ENCODE results near the gene TBX20. TPM values are rescaled to one million over a fixed set of nuclear protein-coding genes. Genes with fewer than 3 reads are reported as not detected.

TBX20 gene
- total RNA-seq, 6 experiments from 2014 or later = 0.40 to 1.4 (median 0.94) TPM

DNA sequence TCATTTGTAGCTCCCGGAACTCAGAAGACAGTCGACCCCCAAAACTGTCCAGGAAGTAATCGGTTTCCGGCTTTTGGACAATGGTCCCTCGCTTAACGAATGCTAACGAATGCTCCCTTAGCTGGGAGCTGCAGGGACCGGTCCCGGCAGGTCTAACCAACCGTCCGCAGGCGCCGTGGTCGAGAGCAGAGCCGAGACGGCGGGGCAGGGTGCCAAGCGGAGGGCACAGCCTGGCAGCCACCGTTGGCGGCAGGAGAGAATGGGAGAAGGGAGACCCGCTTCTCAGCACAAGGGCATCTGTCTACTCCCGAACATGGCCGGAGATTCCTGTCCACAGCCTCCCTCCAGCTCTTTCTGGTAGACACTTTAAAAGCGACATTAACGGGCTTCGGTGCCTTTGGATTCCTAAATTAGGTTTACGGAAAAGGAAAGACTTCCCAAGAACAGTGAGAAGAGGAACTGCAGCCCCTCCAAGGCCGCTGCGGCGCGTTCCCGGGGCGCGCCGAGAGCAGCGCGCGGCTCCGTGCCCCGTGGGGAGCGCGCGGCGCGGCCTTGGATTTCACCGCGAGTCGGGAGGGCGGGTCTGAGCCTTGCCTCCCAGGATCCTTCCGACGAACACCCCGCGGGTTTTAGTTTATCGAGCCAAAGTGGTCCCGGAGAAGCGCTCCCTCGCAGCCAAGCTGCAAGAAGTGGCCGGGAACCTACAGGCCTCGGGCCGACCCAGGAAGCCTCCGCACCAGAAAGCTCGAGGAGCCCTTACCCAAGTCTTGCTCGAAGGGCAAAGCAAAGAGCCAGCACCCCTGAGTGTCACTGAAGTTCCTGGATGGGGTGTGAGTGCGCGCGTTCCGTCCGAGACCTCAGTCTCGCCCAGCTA lies 3.6 kb upstream of the TBX20 start:
- ATAC-seq (no peak), DNase-seq (no peak)
- 11% methylated on average over 43 of the region's 69 CpGs for WGBS (ENCODE audit: insufficient coverage, low coverage, low lambda C conversion rate, missing lambda C conversion rate)
- no peaks in the 10 kb centered on the region for H3K36me3 ChIP-seq
- no peaks in the 10 kb centered on the region for H3K9me3 ChIP-seq
- no peak overlapping the region for H3K4me3 ChIP-seq
- peaks cover 8 to 43% of the 10 kb centered on the region in 2 donors for H3K27me3 ChIP-seq
- intact Hi-C loops (cut with DNase I) = no loop called here
- TF ChIP-seq, protein P1, sequence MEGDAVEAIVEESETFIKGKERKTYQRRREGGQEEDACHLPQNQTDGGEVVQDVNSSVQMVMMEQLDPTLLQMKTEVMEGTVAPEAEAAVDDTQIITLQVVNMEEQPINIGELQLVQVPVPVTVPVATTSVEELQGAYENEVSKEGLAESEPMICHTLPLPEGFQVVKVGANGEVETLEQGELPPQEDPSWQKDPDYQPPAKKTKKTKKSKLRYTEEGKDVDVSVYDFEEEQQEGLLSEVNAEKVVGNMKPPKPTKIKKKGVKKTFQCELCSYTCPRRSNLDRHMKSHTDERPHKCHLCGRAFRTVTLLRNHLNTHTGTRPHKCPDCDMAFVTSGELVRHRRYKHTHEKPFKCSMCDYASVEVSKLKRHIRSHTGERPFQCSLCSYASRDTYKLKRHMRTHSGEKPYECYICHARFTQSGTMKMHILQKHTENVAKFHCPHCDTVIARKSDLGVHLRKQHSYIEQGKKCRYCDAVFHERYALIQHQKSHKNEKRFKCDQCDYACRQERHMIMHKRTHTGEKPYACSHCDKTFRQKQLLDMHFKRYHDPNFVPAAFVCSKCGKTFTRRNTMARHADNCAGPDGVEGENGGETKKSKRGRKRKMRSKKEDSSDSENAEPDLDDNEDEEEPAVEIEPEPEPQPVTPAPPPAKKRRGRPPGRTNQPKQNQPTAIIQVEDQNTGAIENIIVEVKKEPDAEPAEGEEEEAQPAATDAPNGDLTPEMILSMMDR (IDR thresholded peaks at IDR 0.05) = no peak
- no peak for TF ChIP-seq POLR2A (IDR thresholded peaks at IDR 0.05)
- peaks cover 0 to 16% (median 0%) of the 10 kb centered on the region in 4 donors for H3K4me1 ChIP-seq
- H3K27ac ChIP-seq = no peak overlapping the region

DNA sequence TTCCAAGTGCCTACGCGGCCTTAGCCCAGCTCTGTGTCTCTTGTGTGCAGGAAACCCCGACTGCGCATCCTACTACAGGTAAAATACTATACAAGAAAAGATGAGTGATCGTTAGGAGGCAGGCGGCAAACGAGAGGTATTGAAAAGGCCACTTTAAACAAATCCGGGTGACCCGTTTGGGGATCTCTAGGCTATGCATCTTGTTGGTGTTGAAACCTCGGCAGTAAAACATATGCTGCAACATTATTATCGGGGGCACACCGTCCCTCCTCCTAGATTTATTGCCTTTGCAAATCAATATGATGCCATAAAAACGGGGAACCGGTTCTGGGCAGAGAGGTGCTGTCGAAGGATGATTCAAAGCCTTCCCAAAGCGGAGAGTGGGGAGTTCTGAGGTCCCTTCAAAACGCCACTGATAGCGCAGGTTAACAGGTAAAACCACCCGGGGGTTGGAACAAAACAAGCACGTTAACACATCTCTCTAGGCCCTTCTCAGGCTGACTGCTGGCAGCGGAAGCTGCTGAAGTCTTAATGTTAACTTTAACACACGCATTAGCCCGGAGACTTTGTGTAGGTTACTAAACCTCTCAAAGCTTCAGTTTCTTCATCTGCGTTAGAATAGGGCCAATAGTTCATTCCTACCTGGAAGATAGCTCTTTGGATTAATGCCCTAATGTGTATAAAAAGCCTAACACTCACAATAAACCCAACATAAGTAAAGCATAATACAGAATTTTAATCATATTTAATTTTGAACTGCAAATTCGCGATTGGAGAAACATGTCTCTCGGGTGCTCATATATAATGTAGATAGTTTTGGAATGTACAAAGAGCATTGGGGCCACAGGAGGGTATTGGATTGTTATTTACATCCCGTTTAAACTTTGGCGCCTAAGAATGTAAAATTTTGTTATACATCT lies 2.6 kb upstream of the TBX20 start:
- TF ChIP-seq, protein P1 (IDR thresholded peaks at IDR 0.05) = no peak
- no peak for TF ChIP-seq POLR2A (IDR thresholded peaks at IDR 0.05)
- no peak overlapping the region for H3K4me3 ChIP-seq
- no peaks in the 10 kb centered on the region for H3K36me3 ChIP-seq
- no peak overlapping the region for H3K27ac ChIP-seq
- peaks cover 8 to 40% of the 10 kb centered on the region in 2 donors for H3K27me3 ChIP-seq
- no peaks in the 10 kb centered on the region for H3K9me3 ChIP-seq
- intact Hi-C loops (cut with DNase I) = no loop called here
- 14% methylated on average over 28 of the region's 29 CpGs for WGBS (ENCODE audit: insufficient coverage, low coverage, low lambda C conversion rate, missing lambda C conversion rate)
- DNase-seq (no peak), ATAC-seq (no peak)
- peaks cover 0 to 16% (median 0%) of the 10 kb centered on the region in 4 donors for H3K4me1 ChIP-seq

DNA sequence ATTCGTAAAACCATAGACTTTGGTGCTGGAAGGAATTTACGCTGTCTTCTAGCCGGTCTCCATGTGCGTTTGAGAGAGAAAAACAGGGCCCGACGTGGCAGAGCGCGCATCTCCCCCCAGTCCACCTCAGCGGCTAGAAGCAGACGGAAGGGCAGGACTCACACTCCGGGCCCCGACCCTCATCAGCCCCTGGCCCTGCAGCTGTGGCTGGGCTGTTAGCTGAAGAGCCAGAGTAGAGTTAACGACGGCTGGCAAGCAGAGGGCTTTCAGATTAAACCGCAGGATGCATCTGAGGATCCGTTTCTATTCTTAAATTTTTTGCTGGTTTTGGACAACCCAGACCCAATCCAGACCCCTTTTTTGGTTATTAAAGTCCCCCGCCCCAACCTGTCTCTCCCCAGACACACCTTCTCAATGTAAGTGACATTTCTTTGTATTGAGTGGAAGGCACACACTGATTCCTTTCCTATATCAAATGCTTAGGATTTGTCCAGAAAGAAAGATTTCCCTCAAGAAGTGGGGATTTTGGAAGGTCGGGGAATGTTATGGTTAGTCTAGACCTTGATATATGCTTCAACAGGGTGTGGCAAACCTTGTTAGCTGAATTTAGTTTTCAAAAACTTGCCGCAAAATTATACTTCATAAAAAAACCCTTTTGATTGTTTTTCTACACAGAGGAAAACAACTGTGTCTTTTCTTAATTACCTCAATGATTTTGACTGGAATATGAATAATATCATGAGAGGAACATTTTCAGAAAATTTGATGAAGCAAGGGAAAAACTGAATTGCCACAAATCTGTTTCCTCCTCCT lies 1.7 kb upstream of the TBX20 start:
- Histone ChIP-seq H3K4me3 (no peak overlapping the region), H3K9me3 (no peaks in the 10 kb centered on the region), H3K4me1 (peaks cover 0 to 16% (median 0%) of the 10 kb centered on the region in 4 donors), H3K27ac (no peak overlapping the region), H3K36me3 (no peaks in the 10 kb centered on the region), H3K27me3 (peaks cover 8 to 37% of the 10 kb centered on the region in 2 donors)
- TF ChIP-seq POLR2A (IDR thresholded peaks at IDR 0.05) = no peak
- TF ChIP-seq, protein P1 (IDR thresholded peaks at IDR 0.05) = no peak
- no peak for ATAC-seq
- no peak for DNase-seq
- intact Hi-C loops (cut with DNase I) = no loop called here
- 11% methylated on average over 15 of the region's 19 CpGs for WGBS (ENCODE audit: insufficient coverage, low coverage, low lambda C conversion rate, missing lambda C conversion rate)

Data from right lobe of liver (tissue), 6 donors.